PC-9 (cell line): ENCODE data around the gene PTPN1.

Experiments used
- CTCF ChIP-seq: fragments of 200-600 bp; sonication (generic); conservative IDR thresholded peaks from 2 replicates; pipeline ENCODE4 v1.6.1; 2017; ENCODE audit warnings: mixed run types, antibody characterized with exemption, mild to moderate bottlenecking, moderate library complexity
- EZH2 ChIP-seq: fragments of 200-600 bp; sonication (generic); IDR thresholded peaks from 2 replicates; pipeline ENCODE4 v1.8.0; 2017; ENCODE audit warnings: antibody characterized with exemption, low read depth

GRCh38 chr20:50580016-50580747 is 70.0 kb downstream of the PTPN1 start:
- TF ChIP-seq CTCF, result peak; percentile 95
- TF ChIP-seq EZH2, result no peak
